Activated CD4-positive, CD25-positive, alpha-beta regulatory T cell treated with anti-CD3 and anti-CD28 coated beads, Interleukin-2, amount 50 U/mL, for 72 hours (primary cell): ENCODE data around the gene CD180.

Source experiments
- DNase-seq: peaks from one replicate; pipeline ENCODE4 v3.0.0; 2021

The CD180 gene

GRCh38 chr5:67209141-67209771 lies 12.7 kb upstream of the CD180 start:
- peak; percentile 46 for DNase-seq

- no peak for DNase-seq
These were observed 11.8 kb upstream of the CD180 start for GRCh38 chr5:67208403-67208802.

- DNase-seq = peak; percentile 76
These were observed 10.3 kb upstream of the CD180 start for GRCh38 chr5:67206929-67207328.

GRCh38 chr5:67206461-67206860 lies 9.9 kb upstream of the CD180 start:
- no peak for DNase-seq

- no peak for DNase-seq
These were observed 9.4 kb upstream of the CD180 start for GRCh38 chr5:67205981-67206380.

- DNase-seq = no peak
These were observed 8.2 kb upstream of the CD180 start for GRCh38 chr5:67204821-67205220.

- no peak for DNase-seq
These were observed 7.1 kb upstream of the CD180 start for GRCh38 chr5:67203701-67204074.

GRCh38 chr5:67202828-67203227 lies 6.2 kb upstream of the CD180 start:
- no peak for DNase-seq

GRCh38 chr5:67201897-67202549 lies 5.4 kb upstream of the CD180 start:
- no peak for DNase-seq

- DNase-seq = no peak
These were observed 4.4 kb upstream of the CD180 start for GRCh38 chr5:67200809-67201562.

- DNase-seq = no peak
These were observed 3.3 kb upstream of the CD180 start for GRCh38 chr5:67199859-67200258.

- DNase-seq = no peak
These were observed 2.3 kb upstream of the CD180 start for GRCh38 chr5:67198917-67199316.

GRCh38 chr5:67197536-67197935 lies 937 bp upstream of the CD180 start:
- DNase-seq = no peak

- DNase-seq = no peak
These were observed 958 bp downstream of the CD180 start for GRCh38 chr5:67195406-67196275.

- DNase-seq = no peak
These were observed 2.4 kb downstream of the CD180 start for GRCh38 chr5:67194166-67194565.

GRCh38 chr5:67193439-67193807 lies 3.2 kb downstream of the CD180 start:
- DNase-seq = no peak

- DNase-seq = no peak
These were observed 3.7 kb downstream of the CD180 start for GRCh38 chr5:67192719-67193438.

GRCh38 chr5:67190861-67191260 lies 5.7 kb downstream of the CD180 start:
- no peak for DNase-seq

GRCh38 chr5:67190410-67190809 lies 6.2 kb downstream of the CD180 start:
- no peak for DNase-seq

- no peak for DNase-seq
These were observed 6.7 kb downstream of the CD180 start for GRCh38 chr5:67189931-67190330.

- DNase-seq = no peak
These were observed 7.6 kb downstream of the CD180 start for GRCh38 chr5:67189079-67189354.

GRCh38 chr5:67188274-67189078 lies 8.1 kb downstream of the CD180 start:
- DNase-seq = no peak
